Measurements from ENCODE around the gene FAM13B.
"Not testable (repeated sequence)": the region's sequence is repeated elsewhere in the genome, so short reads cannot be mapped to it uniquely, and the experiment has no call there.

FAM13B gene

DNA sequence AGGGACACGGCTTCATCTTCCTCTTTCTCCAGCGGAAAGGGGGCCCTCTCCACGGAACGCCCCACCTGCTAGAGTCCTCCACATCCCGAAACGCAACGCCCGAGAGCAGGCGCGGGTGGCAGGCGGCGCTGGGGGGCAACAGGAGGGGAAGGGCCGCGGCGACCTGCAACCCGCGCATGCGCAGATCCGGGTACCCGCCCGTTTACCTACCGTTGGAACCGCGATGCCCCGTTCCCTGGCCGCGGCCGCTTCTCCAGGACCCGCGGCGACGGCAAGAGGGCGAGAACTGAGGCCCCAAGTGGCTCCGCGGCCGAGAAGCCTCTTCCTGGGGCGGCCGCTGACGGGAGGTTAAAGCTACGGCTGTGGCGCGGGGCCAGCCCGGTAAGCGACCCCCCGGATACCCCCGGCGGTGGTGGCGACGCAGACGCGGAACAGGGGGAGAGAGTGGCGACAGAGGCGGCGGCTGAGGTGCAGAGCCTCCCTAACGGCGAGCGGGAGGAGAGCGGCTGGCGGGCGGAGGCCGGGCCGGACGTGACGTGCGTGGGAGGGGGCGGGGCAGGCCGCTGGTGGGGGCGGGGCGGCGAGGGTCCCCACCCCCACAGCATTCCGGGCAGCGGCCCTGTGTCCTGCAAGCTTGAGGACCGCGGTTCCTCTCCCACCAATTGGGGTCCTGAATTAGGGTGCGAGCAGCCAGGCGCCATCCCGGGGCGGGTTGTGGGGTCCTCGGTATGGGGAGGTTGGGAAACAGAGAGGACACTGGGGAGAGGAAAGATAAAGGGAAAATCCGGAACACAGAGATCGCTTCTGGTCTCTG, at the start of gene FAM13B:
FAM13B (minus strand) TSS at position 508 of the 814 bp plus-strand sequence. CDS start 13,968 bp downstream, outside the sequence.
- DNase-seq, result peak; percentile 17

- DNase-seq, result no peak
These were observed 49.2 kb upstream of the FAM13B start for GRCh38 chr5:138082033-138082432.

GRCh38 chr5:138078006-138078643, 45.2 kb upstream of the FAM13B start:
- DNase-seq, result no peak

DNA sequence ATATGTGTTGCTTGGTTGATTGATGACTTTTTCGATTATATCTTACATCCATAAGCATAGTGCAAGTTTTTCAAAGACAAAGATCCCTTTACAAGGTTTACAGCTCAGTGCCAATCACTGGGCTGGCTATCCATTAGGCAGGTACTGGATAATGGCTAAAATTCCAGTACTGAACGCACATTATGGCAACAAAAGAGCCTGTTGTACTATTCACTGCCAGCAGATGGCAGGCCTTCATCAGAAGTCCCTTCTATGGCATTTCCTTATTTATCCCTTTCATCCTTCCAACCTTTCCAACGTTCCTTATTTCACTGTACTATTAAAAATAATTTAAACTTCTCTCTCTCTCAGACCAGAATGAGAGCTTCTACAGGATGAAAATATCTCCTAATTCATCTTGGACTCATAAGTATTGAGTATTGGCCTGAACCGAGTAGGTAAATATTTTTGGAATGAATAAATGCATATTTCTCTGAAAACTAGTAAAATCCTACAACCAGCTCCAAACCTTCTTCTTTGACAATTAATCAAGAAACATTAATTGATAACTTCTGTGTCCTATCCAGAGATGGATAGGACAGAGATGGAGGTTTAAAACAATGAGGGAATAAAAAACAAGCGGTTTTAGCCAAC, 44.3 kb upstream of the FAM13B start:
- DNase-seq, result peak; percentile 3

GRCh38 chr5:138070026-138070425, 37.1 kb upstream of the FAM13B start:
- DNase-seq, result not testable (repeated sequence)

GRCh38 chr5:138068742-138069600, 36.1 kb upstream of the FAM13B start:
- peak; percentile 10 for DNase-seq

DNA sequence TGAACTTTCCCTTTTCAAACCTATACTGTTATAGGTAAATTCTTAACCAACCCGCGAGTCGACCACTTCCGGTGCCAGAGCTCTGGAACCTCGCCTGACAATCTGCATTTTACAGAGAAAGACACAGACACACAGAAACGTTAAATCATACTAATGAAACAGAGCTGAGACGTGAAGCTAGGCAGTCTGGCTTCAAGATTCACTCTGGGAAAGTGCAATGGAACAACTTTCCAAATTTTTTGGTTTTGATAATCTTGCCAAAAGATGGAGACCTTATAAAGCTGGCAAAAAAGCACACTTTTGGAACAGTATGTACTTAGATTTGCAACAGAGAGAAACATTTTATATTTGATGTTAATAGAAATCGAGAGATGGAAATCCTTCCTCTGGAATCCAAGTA, 35.1 kb upstream of the FAM13B start:
- no peak for DNase-seq

- no peak for DNase-seq
These were observed 32.2 kb upstream of the FAM13B start for GRCh38 chr5:138065102-138065501.

DNA sequence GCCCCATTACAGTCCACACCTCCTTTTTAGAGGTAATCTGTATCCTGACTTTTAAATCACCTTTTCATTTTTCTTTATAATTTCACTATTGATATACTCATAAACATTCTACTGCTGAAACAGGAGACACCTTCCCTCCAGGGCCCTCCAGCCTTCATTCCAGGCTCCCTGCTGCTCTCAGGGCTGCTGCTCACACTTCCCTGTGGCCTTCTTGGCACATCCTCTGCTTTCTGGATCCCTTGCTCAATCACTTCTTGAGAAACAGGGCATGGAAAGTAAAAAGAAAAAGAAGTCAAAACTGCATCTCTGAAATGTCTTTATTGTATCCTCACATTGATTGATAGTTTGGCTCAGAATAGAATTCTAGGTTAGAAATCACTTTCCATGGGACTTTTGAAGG, 31.6 kb upstream of the FAM13B start:
- DNase-seq, result no peak

DNA sequence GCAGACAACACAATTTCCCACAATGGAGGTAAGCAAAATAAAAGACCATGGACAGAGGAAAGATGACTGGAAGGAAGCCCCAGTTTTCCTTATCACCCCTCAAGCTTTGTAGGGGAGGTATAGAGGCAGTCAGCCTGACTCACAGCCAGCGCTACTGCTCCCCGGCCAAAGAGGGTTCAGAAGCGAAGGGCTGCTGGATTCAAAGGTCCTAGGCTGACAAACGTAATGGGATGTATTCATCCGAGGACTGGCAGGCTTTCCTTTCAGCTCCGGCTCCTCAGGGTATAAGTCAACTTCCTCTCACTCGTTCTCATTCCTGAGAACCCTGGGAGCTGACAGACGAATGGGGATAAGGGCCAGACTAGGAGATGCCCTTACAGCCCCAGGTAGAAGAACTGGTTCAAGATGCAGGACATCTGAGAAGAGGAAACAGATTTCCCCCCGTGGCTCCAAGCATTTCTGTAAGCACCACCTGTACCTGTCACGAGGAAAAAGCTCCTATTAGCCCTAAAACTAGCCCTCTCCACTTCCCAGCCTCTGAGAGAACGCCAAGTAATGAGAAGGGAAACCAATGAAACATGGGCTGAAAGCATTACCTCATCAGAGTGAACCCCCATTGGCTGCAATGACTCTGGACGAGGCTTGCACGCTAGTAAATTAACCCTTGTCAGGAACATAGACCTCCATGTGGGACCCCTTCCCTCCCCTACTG, 22.1 kb upstream of the FAM13B start:
- DNase-seq, result no peak

DNA sequence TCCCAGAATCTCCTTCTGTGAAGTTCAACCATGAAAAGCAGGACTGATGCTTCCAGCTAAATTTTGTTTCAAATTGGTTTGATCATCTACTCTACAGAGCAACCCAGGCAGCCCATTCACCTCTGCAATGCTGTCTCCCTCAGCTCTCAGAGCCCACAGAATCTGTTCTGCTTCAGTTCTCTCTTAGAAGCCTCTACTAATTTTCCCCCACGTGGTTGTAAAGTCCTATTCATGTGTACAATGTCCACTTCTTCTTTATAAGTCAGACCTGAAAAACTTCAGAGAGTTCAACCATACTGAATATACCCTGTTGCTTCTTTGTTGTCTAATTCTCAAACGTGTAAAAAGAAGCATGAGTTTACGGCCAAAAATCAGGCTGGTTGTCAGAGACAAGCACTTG, 21.3 kb upstream of the FAM13B start:
- no peak for DNase-seq

DNA sequence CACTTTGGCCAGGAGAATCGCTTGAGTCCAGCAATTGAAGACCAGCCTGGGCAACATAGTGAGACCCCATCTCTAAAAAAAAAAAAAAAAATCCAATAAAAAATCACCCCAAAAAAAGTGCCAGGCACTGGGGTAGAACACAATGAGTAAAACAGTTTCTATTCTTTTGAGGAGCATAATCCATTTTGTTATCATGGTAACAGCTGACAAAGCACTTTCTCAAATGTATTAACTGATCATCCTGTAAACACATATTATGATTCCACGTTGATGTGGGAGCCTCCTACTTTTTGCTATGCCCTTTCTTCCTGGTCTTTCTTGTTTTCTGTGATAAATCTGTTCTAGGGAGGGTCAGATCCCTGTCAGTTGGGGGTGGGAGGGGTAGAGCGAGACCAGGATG, 20.7 kb upstream of the FAM13B start:
- DNase-seq, result no peak

- DNase-seq, result not testable (repeated sequence)
These were observed 19.8 kb upstream of the FAM13B start for GRCh38 chr5:138052718-138053117.

- DNase-seq, result no peak
These were observed 18.8 kb upstream of the FAM13B start for GRCh38 chr5:138051441-138052296.

GRCh38 chr5:138045283-138045682, 12.4 kb upstream of the FAM13B start:
- not testable (repeated sequence) for DNase-seq

- no peak for DNase-seq
These were observed 5.9 kb upstream of the FAM13B start for GRCh38 chr5:138038826-138039225.

- no peak for DNase-seq
These were observed 5.2 kb upstream of the FAM13B start for GRCh38 chr5:138037907-138038633.

- DNase-seq, result no peak
These were observed 4.4 kb upstream of the FAM13B start for GRCh38 chr5:138037271-138037670.

GRCh38 chr5:138035605-138036537, 3.0 kb upstream of the FAM13B start:
- peak; percentile 63 for DNase-seq

Measured in NCI-H524 treated with DMSO at 0.1 percent for 48 hours (cell line).